Pancreas (tissue), 10 donors: ENCODE measurements around the gene GDF10. TPM values are rescaled to one million over a fixed set of nuclear protein-coding genes. Genes with fewer than 3 reads are reported as not detected.

Experiments used
- ATAC-seq, 4 donors: fragments of 200-7000 bp; cut with Tn5 transposase; one replicate each; pipeline versions ENCODE4 v1.8.0 to v1.9.1; 2020; ENCODE audit warnings: mild to moderate bottlenecking in 4 of 4, moderate library complexity in 4 of 4
- DNase-seq, 6 donors: peaks; one replicate each; pipeline ENCODE4 v3.0.0-alpha.2; 2020
- FAIRE-seq: peaks from 2 replicates; lab custom pipeline; 2012; peaks lifted over from hg19 to GRCh38; lab: Jason Lieb, UNC
- H3K27ac ChIP-seq, 4 donors: fragments of 200-600 bp; sonication (generic); 1 replicate in 3 of 4; 2 replicates in 1 of 4; pipeline versions ENCODE4 v1.5.0 to v1.8.0; 2020
- H3K27me3 ChIP-seq, 4 donors: fragments of 200-600 bp; one replicate each; pipeline ENCODE4 v1.8.0; 2021
- H3K36me3 ChIP-seq, 3 donors: fragments of 200-600 bp; sonication (generic) in 1 of 3; one replicate each; pipeline versions ENCODE4 v1.5.0 to v1.8.0; 2020 to 2021
- H3K4me1 ChIP-seq, 3 donors: fragments of 200-600 bp; one replicate each; pipeline ENCODE4 v1.8.0; 2021
- H3K4me3 ChIP-seq, 4 donors: fragments of 200-600 bp; sonication (generic) in 2 of 4; one replicate each; pipeline versions ENCODE4 v1.5.0 to v1.8.0; 2020 to 2021
- H3K9me3 ChIP-seq, 4 donors: fragments of 200-600 bp; one replicate each; pipeline ENCODE4 v1.8.0; 2021
- CTCF ChIP-seq, 4 donors: fragments of 200-600 bp; sonication (generic) in 3 of 4; IDR thresholded peaks; one replicate each; pipeline versions ENCODE4 v1.5.0 to v1.8.0; 2021; ENCODE audit warnings: antibody characterized with exemption in 4 of 4
- WGBS, 2 donors: extraction: QIAGEN DNeasy Blood & Tissue Kit; methylation state at CpG; one replicate each; pipeline ENCODE4 v1.1.7; 2013; 5-methylcytosine and 5-hydroxymethylcytosine counted together
- intact Hi-C, 3 donors: fragments of 100-400 bp; cut with DNase I; formaldehyde crosslinking; loops; one replicate each; pipeline versions ENCODE4 v1.11.1 to v1.14.2; 2022
- polyA plus RNA-seq, 2 donors: library from polyadenylated mRNA; stranded (reverse); fragments of 200-250 nt; gene quantifications; one replicate each; pipeline ENCODE4 v1.2.3, GENCODE V29; 2013
- total RNA-seq, 6 donors: library from RNA; stranded (reverse); fragmentation: NEBNext Ultra II Directional in 4 of 6; extraction: Animal tissue kit (Norgen Biotek cat#: 25700) in 4 of 6; gene quantifications; one replicate each; pipeline versions ENCODE4 v1.2.1 to v1.2.4, GENCODE V29; 2021 to 2023
- donor health status: healthy with polysubstance abuse.
- donor health status: DM: no; HTN: no; CAD: no; lungs with moderate emphysema.
- donor health status: DM: no; HTN: no; CAD: no.
- donor health status: control.
- donor health status: control.
- donor health status: Bipolar disorder and iron deficiency.
- donor health status: DM: yes; HTN: yes; CAD: no.
- donor health status: DM: no; HTN: no; CAD: no.
- donor health status: DM: no; HTN: no; CAD: no.
- donor health status: DM: yes; HTN: yes; CAD: no.

GDF10 gene
- total and polyA plus RNA-seq, 8 donors: 2.0 to 13.7 (median 8.8) TPM

- intact Hi-C loops: no loop called here
- Histone ChIP-seq H3K27me3 (no peaks in the 10 kb centered on the region), H3K27ac (no peak overlapping the region), H3K4me3 (no peak overlapping the region), H3K4me1 (no peaks in the 10 kb centered on the region), H3K9me3 (no peaks in the 10 kb centered on the region), H3K36me3 (no peaks in the 10 kb centered on the region)
- FAIRE-seq (no peak), ATAC-seq (peak in 3 of 4 donors; percentile 45 to 75 (median 66)), DNase-seq (peak in 3 of 6 donors; percentile 33 to 79 (median 35))
- TF ChIP-seq CTCF (IDR thresholded peaks at IDR 0.05): peak; percentile 60 to 71 (median 67)
- 55% methylated on average over 9 of the region's 9 CpGs for WGBS, 2 donors
These were observed 61.3 kb downstream of the GDF10 start for GRCh38 chr10:47361293-47361692.

- H3K4me3 ChIP-seq: no peak overlapping the region
- H3K27me3 ChIP-seq: no peaks in the 10 kb centered on the region
- no peaks in the 10 kb centered on the region for H3K9me3 ChIP-seq
- no peak for ATAC-seq
- DNase-seq: no peak
- no peaks in the 10 kb centered on the region for H3K36me3 ChIP-seq
- 77 to 78% methylated on average over 3 of the region's 3 CpGs for WGBS, 2 donors
- intact Hi-C loops: no loop called here
- FAIRE-seq: no peak
- H3K4me1 ChIP-seq: no peaks in the 10 kb centered on the region
- no peak for TF ChIP-seq CTCF (IDR thresholded peaks at IDR 0.05)
- H3K27ac ChIP-seq: no peak overlapping the region
These were observed 62.2 kb downstream of the GDF10 start for GRCh38 chr10:47362199-47362598.

Other genes with a start within 250 kb of the GDF10 start
- gene GDF2, start 22.3 kb downstream of the GDF10 start, total RNA-seq: not detected
- gene GDF2, start 22.3 kb downstream of the GDF10 start, polyA plus RNA-seq: not detected
- not detected for gene RBP3, start 48.2 kb downstream of the GDF10 start, total RNA-seq
- not detected for gene RBP3, start 48.2 kb downstream of the GDF10 start, polyA plus RNA-seq
- under 1 TPM in 2 of 6 donors, not detected in 4; 0.09 to 0.16 TPM for gene ZNF488, start 84.1 kb downstream of the GDF10 start, total RNA-seq
- gene ZNF488, start 84.1 kb downstream of the GDF10 start, polyA plus RNA-seq: not detected
- under 1 TPM in 2 of 6 donors, not detected in 4; 0.15 to 0.84 TPM for gene ANXA8, start 183.9 kb downstream of the GDF10 start, total RNA-seq
- gene ANXA8, start 183.9 kb downstream of the GDF10 start, polyA plus RNA-seq: 1 to 10 TPM in 1 of 2 donors, under 1 TPM in 1; 0.33 to 2.1 TPM
- not detected for gene FAM25G, start 191.5 kb downstream of the GDF10 start, total RNA-seq
- gene FAM25G, start 191.5 kb downstream of the GDF10 start, polyA plus RNA-seq: not detected
- gene AGAP9, start 223.4 kb downstream of the GDF10 start, total RNA-seq: 10 to 100 TPM in 1 of 6 donors, 1 to 10 TPM in 5; 3.8 to 11.5 (median 8.1) TPM
- gene AGAP9, start 223.4 kb downstream of the GDF10 start, polyA plus RNA-seq: 10 to 100 TPM; 20.7 to 35.7 TPM